ENCODE data around the gene SNX25.
"Not testable (repeated sequence)": the region's sequence is repeated elsewhere in the genome, so short reads cannot be mapped to it uniquely, and the experiment has no call there.

SNX25 gene

GRCh38 chr4:185232370-185232769 is 23.0 kb downstream of the SNX25 start:
- DNase-seq (ENCODE audit: low spot score) = no peak

DNA sequence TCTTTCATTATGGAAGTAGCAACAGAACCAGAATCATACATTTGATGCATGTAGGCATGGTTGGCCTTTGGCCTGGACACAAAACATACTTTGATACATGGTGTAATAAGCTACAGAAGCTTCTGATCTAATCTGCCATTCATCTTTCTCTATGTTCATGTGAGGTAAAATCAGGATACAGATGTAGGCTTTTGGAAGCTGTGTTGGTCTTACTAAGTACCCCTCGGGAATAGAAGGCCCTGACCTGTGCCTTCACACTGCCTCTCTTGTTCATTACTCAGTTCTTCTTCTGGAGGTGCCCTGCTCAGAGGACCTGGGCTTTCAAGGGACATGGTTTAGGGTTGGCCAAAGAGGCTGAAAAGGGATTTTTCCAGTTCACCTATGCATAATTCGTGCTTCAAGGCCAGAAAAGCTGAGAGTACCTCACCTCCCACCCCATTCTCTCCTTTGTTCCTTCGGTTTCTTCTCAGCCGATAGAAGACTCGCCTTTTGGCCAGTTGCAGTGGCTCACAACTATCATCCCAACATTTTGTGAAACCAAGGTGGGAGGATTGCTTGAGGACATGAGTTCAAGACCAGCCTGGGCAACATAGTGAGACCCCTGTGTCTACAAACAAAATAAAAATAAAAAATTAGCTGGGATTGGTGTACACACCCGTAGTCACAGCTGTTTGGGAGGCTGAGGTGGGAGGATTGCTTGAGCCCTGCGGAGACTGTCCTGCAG is 25.9 kb downstream of the SNX25 start:
- no peak for DNase-seq (ENCODE audit: low spot score)

DNA sequence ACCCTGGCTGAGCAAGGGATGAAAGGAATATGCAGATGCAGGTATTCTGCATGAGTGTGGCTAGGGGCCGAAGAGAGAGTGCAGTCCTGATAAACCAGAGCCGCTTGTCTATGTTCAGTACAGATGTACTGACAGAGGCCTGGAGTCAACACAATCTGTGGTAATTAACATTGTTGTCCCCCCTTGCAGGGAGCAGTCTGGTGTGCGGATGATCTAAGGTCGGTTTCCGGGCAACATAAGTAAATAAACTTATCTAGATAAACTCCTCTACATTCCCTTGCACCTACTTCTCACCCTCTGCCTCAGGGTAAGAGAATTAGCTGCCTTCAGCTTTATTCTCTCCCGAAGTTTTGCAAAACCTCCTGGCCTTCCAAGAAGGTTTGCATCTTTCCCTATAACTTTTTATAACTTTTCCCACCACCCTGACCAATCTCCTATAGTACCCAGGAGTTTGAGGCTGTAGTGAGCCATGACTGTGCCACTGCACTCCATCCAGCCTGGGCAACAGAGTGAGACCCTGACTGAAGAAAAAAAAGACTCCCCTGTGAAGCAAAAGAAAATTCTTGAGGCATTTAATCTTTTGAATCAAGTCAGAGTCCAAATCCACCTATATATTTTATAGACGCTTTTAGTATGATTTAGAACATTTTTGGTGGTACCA is 26.6 kb downstream of the SNX25 start:
- DNase-seq (ENCODE audit: low spot score) = no peak

DNA sequence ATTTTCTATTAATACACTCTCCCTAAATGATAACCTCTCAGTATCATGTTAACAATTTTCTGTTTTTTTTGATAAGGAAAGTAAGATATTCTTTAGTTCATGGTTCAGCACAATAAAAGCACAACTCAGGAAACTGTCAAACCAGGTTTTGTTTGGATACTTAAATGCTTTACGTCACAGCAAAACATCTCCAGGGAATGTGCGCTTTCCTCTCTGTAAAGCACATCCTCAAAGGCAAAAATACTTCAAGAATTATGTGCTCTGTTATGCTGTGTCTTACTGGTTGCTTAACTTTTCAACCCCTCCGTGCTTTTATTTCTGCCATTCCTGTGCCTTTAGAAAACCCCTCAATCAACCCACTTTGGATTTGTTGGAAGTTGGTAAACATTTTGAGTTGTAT is 27.8 kb downstream of the SNX25 start:
- no peak for DNase-seq (ENCODE audit: low spot score)

GRCh38 chr4:185238215-185238681 is 28.9 kb downstream of the SNX25 start:
- peak; percentile 85 for DNase-seq (ENCODE audit: low spot score)

- DNase-seq (ENCODE audit: low spot score) = no peak
Measured at GRCh38 chr4:185238750-185239149, 29.4 kb downstream of the SNX25 start.

DNA sequence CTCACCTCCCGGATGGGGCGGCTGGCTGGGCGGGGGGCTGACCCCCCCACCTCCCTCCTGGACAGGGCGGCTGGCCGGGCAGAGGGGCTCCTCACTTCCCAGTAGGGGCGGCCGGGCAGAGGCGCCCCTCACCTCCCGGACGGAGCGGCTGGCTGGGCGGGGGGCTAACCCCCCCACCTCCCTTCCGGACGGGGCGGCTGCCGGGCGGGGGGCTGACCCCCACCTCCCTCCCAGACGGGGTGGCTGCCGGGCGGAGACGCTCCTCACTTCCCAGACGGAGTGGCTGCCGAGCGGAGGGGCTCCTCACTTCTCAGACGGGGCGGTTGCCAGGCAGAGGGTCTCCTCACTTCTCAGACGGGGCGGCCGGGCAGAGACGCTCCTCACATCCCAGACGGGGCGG is 31.1 kb downstream of the SNX25 start:
- not testable (repeated sequence) for DNase-seq (ENCODE audit: low spot score)

DNA sequence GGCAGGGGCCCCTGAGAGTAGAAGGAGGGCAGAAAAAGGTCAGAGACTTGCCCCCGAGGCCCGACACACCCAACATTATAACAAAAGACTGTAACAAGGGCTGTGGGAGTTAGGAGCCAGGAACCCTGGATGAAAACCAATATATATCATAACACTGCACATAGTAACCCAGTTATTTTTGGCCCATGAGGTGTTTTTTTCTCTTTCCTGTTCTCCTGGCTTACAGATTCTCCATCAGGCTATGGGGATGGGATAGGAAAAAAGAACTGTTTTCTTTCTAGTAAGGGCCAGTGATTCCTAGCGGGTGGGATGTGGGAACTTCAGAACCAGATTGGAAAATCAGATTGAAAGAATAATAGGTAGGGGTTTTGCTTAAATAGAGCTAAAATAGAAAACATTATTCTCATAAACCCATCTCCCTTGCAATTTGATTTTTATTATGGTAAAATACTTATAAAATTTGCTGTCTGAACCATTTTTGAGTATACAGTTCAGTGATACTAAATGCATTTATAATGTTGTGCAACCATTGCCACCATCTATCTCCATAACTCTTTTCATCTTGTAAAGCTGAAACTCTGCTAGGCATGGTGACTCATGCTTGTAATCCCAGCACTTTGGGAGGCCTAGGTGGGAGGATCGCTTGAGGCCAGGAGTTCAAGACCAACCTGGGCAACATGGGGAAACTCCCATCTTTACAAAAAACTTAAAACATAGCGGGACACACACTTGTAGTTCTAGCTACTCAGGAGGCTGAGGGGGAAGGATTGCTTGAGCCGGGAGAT is 33.5 kb downstream of the SNX25 start:
- no peak for DNase-seq (ENCODE audit: low spot score)

GRCh38 chr4:185243879-185244278 is 34.5 kb downstream of the SNX25 start:
- no peak for DNase-seq (ENCODE audit: low spot score)

DNA sequence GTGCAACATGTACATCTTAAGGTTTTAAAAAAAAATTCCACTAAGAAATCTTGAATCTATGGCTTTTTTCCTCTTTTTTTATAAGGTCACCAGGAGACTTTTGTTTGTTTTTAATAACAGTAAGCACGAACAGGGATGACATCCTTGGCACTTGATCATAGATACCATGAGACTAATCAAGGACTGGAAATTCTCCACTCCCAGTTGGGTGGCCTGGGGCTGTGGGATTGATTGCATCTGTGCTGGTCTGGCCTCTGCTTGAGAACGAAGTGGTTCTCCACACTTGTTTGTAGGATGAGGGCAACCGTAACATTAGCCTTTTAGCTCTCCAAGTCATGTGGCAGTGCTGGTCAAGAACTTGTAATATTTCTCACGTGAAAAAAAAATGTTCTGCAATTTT is 35.4 kb downstream of the SNX25 start:
- DNase-seq (ENCODE audit: low spot score) = peak; percentile 24

DNA sequence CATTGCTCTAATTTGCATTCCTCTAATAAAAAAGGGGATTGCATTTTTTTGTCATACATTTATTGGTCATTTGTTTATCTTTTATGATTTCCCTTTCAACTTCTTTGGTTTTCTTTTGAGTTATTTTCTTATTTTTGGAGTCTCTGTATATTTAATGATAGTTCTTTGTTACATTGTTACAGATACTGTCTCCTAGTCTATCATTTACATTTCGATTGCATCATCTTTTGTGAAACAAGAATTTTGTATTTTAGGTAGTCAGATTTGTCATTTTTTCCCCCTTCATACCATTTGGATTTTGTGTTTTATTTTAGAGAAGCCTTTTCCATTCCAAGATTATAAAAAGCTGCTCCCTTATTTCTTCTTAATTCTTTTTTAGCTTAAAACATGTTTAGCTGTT is 37.1 kb downstream of the SNX25 start:
- DNase-seq (ENCODE audit: low spot score) = no peak

GRCh38 chr4:185247151-185247550 is 37.8 kb downstream of the SNX25 start:
- DNase-seq (ENCODE audit: low spot score) = no peak

DNA sequence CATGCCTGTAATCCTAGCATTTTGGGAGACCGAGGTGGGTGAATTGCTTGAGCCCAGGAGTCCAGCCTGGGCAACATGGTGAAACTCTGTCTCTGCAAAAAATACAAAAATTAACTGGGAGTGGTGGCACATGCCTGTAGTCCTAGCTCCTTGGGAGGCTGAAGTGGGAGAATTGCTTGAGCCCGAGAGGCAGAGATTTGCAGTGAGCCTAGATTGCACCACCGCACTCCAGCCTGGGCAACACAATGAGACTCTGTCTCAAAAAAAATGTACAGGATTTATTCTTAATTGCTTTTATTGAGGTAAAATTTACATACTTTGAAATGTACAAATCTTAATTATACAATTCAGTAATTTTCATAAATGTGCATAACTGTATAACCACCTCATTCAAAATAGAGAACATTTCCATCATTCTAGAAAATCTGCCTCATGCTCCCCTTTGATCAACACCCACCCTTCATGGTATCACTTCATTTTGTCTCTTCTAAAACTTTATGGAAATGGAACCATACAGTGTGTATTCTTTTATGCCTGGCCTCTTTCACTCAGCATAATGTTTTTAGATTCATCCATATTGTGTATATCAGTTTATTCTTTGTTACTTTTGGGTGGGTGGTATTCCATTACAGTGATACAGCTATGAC is 39.1 kb downstream of the SNX25 start:
- DNase-seq (ENCODE audit: low spot score) = no peak

- DNase-seq (ENCODE audit: low spot score) = no peak
Measured at GRCh38 chr4:185249105-185249504, 39.7 kb downstream of the SNX25 start.

GRCh38 chr4:185254434-185254833 is 45.0 kb downstream of the SNX25 start:
- DNase-seq (ENCODE audit: low spot score) = no peak

DNA sequence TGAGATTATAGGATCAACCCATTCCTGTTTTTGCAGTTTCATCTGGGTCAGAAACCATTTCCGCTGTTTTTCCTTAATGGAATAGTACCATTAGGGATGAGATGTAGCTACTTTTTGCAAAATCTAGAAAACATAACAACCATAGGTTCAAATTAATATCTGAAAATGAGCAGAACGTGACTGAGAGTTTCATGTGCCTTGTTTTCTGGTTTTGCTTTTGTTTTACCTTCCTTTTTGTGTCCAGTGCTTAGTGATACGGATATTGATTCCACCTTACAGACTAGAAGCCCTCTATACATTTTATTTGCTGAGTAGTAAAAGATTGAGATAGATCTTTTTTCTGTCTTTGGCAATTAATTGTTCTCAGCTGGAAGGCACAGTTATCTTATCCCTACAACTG is 46.5 kb downstream of the SNX25 start:
- DNase-seq (ENCODE audit: low spot score) = no peak

DNA sequence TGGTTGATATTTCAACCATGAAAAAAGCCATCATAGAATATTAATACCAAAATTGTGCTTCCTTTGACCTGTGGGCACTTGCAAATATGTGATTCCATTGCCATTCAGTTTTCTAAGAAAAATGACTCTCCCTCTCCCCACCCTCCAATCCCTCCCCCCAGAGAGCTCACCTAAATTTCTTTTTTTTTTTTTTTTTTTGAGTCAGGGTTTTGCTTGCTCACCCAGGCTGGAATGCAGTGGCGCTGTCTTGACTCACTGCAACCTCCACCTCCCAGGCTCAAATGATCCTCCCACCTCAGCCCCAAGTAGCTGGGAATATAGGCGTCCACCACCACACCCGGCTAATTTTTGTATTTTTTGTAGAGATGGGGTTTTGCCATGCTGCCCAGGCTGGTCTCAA is 47.0 kb downstream of the SNX25 start:
- DNase-seq (ENCODE audit: low spot score) = peak; percentile 21

DNA sequence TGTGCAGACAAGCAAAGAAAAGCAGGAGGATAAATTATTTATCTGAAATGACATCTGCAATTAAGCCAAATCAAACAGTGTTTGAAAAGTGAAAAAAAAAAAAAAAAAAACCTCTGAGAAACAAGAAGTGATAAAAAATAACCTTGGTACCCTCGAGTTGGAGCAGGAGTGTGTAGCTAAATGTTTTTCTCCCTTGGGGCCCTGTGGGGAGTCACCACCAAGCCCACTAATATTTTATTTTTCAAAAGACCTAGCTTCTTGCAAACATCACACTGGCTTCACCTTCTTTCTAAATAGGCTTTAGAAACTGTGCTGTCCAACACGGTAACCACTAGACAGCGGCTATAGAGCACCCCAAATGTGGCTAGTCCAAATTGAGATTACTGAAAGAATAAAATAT is 47.7 kb downstream of the SNX25 start:
- DNase-seq (ENCODE audit: low spot score) = no peak

- DNase-seq (ENCODE audit: low spot score) = no peak
Measured at GRCh38 chr4:185257694-185258093, 48.3 kb downstream of the SNX25 start.

GRCh38 chr4:185258741-185259140 is 49.3 kb downstream of the SNX25 start:
- peak; percentile 35 for DNase-seq (ENCODE audit: low spot score)

GRCh38 chr4:185259719-185260118 is 50.3 kb downstream of the SNX25 start:
- no peak for DNase-seq (ENCODE audit: low spot score)

DNA sequence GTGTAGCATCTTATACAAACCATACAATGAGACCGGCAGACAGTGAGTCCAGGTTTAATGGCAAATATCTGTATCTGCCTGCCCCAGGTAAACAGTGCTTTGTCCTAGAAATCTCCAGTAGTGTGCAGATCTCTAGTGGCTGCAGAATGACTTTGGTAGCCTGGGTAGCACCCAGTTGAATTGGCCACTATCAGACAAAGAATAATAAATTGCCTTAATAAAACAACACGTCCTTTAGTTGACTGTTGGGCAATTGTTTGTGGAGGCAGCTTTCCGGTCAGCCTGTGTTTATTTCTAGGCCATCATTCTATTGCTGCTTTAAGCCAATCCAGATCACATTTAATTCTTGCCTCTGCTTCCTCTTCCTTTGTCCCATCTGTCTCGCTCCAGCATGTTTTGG is 52.5 kb downstream of the SNX25 start:
- no peak for DNase-seq (ENCODE audit: low spot score)
